G401 (cell line): Measurements from ENCODE around the gene PSMG1. TPM values are rescaled to one million over a fixed set of nuclear protein-coding genes. Genes with fewer than 3 reads are reported as not detected.

Source experiments
- DNase-seq: peaks from one replicate; pipeline ENCODE4 v3.0.0-alpha.2; 2015; ENCODE audit warnings: low spot score
- in situ Hi-C: cut with HindIII; loops from 2 replicates; pipeline ENCODE4 v1.10.0; 2016; ENCODE audit warnings: low sequenced_read_pairs, mixed read lengths
- total RNA-seq: library from RNA; depleted of rRNA; stranded (reverse); fragments of >200 nt; shearing (Covaris generic); gene quantifications from 2 replicates; pipeline ENCODE4 v1.2.3, GENCODE V29; 2014; rRNA removed

The PSMG1 gene
- total RNA-seq, 1 experiment from 2014 or later, result 159 TPM

GRCh38 chr21:39134288-39134810 is 48.9 kb downstream of the PSMG1 start:
- no peak for DNase-seq
- in situ Hi-C loops, result no loop called here

- no peak for DNase-seq
- in situ Hi-C loops, result no loop called here
These were observed 51.0 kb downstream of the PSMG1 start for GRCh38 chr21:39132248-39132647.

DNA sequence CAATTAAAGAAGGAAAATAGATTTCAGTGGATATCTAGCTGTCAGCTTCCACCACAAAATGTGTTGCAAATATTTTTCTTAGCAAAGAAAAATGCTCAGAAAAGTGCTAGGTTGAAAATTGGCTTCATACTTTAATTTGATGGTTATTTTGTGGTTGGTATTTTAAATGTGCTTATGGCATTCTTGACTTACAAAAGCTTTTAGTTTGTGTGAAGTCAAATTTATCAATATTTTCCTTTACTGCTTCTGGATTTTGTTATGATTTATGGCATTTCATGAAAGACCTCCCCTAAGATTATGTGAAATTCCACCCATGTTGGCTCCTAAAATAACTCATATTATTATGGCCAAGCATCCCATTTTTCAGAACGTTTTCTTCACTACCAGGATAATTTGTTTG is 51.5 kb downstream of the PSMG1 start:
- no peak for DNase-seq
- in situ Hi-C loops, result no loop called here

DNA sequence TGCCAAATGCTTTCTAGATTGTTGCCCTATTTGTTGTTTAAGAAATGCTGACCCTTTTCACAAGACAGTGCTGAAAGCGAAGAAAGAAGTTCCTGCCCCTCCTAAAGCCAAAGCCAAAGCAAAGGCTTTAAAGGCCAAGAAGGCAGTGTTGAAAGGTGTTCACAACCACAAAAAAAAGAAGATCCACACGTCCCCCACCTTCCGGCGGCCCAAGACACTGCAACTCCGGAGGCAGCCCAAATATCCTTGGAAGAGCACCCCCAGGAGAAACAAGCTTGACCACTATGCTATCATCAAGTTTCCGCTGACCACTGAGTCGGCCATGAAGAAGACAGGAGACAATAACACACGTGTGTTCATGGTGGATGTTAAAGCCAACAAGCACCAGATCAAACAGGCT is 55.7 kb downstream of the PSMG1 start:
- DNase-seq, result no peak
- in situ Hi-C loops, result no loop called here

- DNase-seq, result no peak
- in situ Hi-C loops, result no loop called here
These were observed 56.8 kb downstream of the PSMG1 start for GRCh38 chr21:39126486-39126806.

- in situ Hi-C loops, result no loop called here
- DNase-seq, result peak; percentile 8
These were observed 57.3 kb downstream of the PSMG1 start for GRCh38 chr21:39125752-39126485.

Other genes with a start within 250 kb of the PSMG1 start
- gene BRWD1, start 130.2 kb upstream of the PSMG1 start, total RNA-seq, result 22.4 and 30.2 TPM in 2 replicates
- gene HMGN1, start 165.6 kb upstream of the PSMG1 start, total RNA-seq, result 480 and 489 TPM in 2 replicates